ENCODE data around the gene NEFH.

NEFH gene

DNA sequence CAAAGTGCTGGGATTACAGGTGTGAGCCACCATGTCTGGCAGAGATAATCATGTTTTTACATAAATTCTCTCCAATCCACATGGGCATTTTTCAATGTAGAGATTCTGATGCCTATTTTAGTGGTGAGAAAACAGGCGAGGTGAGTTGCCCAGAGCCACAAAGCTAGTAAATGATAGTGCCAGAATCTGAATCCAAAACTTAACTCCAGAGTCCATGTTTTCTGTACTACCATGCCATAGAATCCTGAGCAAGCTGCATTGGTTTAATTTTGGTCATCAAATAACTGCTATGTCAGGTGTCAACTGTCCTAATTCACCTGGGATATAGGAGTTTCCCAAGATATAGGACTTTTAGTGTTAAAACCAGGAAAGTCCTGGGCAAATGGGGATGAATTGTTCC lies 13.6 kb downstream of the NEFH start:
- no peak for DNase-seq (ENCODE audit: low read depth)

DNA sequence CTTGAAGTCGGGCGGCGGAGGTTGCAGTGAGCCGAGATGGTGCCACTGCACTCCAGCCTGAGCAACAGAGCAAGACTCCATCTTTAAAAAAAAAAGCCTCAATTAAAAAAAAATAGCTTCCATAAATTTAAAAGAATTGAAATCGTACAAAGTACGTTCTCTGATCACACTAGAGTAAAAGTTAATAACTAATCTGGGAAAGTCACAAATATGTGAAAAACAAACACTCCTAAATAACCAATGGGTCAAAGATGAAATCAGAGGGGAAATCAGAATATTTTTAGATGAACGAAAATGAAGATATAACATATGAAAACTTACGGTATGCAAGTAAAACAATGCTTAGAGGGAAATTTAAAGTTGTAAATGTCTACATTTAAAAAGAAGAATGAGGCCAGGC lies 19.8 kb downstream of the NEFH start:
- no peak for DNase-seq (ENCODE audit: low read depth)

DNA sequence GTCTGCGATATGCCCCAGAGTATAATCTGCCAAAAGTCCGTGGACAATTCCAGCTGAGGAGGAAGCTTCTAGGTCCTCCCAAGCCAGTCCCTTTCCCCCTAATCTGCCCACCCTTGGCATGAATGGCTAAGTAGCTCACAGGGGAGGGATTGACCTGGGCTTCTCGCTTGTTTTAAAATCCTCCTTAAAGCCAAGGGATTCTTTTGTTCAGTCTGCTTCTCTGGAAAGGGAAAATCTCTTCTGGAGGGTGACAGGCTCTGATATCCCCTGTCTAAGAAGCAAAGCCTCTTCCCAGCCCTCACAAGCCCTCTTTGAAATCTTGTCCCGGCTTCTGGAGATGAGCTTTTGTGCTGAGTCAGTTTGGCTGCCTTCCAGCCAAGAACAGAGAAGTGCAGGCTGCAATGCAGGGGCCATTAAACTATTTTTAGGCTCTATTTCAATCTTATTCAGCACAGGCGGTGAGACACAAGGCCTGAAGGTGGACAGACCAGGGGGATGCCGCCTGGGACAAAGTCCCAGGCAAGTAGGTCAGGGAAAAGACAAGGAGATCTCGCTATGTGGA lies 23.9 kb downstream of the NEFH start:
- DNase-seq (ENCODE audit: low read depth), result no peak

DNA sequence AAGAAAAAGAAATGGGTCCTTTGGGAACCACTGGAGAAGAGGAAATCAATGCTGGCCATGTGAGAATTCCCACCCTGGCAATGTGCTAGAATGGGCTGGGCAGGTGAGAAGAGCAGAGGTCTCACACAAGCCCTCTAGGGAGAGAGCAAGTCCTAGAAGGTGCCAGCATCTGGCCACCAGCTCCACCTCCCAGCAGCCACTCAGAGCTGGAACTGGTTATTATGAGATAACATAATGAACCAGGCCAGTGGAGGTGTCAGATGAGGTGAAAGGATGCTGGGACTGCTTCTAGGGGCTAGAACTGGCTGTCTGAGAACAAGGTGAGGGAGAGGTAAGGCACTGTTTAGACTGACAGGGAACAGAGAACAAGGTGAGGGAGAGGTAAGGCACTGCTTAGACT lies 29.3 kb downstream of the NEFH start:
- no peak for DNase-seq (ENCODE audit: low read depth)

DNA sequence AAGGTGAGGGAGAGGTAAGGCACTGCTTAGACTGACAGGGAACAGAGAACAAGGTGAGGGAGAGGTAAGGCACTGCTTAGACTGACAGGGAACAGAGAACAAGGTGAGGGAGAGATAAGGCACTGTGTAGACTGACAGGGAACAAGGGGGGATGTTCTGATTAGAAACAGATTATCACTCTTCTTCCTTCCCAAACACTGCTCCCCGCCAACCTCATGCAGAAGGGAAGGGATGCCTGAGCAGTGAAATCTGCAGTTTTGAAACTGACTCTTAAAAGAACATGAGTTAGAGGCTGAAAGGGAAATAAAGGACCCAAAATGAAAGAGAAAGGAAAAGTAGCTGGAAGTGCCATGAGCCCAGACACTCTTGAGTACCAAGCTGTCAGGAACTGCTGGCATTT lies 29.8 kb downstream of the NEFH start:
- DNase-seq (ENCODE audit: low read depth), result no peak

DNA sequence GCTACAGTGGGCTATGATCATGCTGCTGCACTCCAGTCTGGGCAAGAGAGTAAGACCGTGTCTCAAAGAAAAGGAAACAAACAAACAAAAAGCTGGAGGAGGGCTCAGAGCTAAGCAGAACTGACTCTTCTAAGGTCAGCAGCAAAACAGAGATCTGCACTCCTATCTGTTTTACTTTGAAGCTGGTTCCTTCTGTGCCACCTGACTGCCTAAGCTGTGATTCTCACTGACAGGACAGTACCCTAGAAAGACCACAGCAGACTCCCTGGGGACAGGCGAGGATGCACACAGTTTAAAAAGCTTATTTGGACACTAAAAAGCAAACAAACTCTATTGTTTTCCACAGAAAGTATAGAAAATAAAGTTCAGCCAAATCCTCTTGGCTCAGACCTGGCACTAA lies 30.5 kb downstream of the NEFH start:
- no peak for DNase-seq (ENCODE audit: low read depth)

DNA sequence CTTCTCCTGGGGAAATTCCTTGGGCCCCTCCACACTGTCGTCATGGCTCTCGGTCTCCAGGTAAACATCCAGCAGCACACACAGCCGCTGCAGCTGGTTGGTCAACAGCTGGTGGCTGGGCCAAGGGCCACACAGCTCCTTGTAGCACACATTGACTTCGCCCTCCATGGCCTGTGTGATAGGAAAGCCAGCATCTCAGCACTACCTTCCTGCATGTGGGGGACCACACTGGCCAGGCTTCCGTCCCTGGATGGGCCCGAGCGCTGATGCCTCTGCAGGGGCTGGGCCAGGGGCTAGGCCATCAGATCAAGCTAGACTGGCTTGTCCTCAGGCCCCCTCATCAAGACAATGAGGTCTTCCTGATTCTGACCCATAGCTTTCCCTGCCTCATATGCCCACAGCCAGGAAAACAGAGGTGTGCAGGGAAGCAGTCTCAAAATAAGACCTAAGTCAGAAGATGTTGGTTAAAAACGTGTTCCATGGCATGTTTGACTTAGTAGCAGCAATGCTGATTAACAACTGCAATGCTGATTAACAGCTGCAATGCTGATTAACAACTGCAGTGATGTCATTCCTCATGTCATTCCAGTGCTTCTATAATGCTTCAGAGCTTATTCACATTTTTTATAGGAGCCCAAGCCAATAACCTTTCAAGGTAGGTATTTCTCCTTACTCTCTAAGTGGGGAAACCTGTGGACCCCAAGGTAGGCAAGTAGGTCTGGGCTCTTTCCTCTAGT lies 31.3 kb downstream of the NEFH start:
- DNase-seq (ENCODE audit: low read depth), result no peak

DNA sequence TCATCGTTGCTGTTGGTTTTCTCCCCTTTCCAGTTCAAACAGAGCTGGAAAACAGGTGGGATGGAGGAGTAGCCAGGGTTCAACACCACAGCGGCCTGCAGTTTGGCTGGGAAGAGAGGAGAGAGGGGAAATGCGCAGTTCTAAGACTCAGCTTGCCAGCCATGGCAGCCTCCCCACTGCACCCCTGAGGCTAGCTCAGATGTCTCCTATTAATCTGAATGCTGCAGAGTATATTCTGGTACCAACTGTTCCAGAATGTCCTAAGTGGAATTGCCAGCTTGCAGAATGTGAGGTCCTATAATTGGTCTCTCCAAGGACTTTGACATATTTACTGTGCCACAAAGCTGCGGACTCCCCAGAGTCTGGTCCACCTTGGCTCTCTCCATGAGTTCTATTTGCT lies 32.0 kb downstream of the NEFH start:
- no peak for DNase-seq (ENCODE audit: low read depth)

DNA sequence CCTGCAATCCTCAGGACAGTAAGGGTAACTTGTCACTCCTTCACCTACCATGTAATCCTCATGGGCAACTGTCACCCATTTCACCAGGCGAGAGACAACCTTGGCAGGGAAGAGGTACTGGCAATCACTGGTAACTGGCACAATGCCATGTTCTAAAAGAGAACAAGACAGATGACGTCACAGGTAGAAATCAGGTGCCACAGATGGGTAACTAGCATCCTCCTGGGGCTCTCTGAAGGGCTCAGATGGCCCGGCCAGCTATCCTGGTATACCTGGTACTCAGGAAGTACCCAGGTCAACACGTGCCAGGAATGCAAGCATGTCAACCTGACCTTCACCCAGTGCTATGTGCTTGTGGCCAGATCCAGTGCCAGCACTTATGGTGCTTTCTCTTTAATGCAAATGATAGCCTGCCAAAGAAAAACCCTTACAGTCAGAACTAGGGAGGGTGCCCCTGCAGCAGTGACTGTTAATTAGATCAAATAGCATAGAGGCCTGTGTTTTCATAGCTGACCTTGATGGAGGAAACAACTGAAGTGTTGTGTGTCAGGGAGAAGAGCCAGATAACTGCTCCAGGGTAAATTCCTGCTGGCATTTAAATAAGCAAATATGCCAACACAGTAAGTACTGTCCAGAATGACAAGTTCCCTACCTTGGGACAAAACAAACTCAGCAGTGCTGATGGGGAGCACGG lies 37.3 kb downstream of the NEFH start:
- no peak for DNase-seq (ENCODE audit: low read depth)

DNA sequence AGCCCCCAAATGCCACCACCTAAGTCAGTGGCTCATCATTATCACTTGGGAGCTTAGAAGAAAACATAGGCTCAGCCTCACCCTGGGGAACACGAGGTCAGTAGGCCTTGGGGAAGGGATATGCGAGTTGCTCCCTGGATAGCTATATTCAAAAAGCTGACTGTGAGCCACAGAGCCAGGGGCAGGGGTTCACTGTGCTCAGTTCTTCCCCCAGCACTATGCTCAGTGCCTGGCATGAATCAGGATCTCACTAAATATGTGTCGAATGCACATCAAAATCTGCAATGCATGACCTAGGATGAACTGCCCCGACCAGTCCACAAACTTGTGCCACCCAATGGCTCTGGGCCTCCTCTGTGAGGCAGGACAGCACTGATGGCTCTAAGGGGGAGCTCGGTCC lies 38.4 kb downstream of the NEFH start:
- no peak for DNase-seq (ENCODE audit: low read depth)

DNA sequence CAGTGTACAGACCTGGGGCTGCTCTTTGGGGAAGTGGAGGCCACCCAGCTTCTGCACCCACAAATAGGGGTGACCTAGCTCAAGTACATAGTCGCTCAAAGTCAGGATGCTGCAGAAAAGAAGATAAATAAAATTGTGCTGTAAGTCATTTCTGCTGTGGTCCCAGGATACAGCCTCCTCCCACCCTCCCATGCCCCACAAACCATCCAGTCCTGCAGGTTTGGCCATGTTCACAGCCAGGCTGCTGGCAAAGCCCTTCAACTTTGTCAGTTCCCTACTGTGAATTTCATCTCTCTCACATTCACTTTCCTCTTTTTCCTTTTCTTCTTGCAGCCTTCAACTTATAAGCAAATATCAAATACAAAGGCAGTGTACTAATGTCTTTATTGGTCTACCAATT lies 40.0 kb downstream of the NEFH start:
- no peak for DNase-seq (ENCODE audit: low read depth)

DNA sequence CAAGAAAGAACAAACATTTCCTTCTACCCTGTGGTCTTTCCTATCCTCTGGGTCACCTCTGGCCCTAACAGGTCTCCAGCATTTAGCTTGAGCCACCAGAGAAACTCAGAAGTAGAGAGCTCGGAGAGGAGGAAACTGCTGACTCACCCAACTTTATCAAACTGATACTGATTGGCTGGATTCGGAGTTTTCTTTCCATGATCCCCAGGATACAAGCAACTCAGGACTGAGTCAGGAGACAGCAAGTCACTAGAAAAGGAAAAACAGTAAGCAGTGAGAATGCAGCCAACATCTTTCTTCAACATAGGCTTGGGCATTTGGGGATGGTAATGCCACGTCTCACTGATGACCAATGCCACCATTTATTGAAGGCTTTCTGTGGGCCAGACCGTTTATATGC lies 40.8 kb downstream of the NEFH start:
- DNase-seq (ENCODE audit: low read depth), result no peak

DNA sequence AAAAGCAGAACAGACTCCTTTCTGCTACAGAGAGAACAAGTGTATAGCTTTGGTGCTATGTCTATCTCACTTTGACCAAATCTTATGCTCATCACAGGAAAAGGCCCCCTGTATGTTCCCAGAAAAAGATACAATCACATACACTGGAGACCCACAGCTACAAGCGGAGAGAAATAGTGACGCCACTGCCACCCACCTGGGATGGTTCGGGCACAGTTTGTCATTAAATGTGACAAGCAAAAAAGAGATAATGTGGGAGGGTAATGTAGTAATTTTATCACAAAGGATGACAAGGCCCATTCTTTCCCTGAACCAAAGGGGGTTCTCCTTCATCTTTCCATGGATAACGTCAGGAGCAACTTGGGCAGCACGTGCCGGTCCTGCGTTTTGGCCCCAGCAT lies 41.5 kb downstream of the NEFH start:
- no peak for DNase-seq (ENCODE audit: low read depth)

DNA sequence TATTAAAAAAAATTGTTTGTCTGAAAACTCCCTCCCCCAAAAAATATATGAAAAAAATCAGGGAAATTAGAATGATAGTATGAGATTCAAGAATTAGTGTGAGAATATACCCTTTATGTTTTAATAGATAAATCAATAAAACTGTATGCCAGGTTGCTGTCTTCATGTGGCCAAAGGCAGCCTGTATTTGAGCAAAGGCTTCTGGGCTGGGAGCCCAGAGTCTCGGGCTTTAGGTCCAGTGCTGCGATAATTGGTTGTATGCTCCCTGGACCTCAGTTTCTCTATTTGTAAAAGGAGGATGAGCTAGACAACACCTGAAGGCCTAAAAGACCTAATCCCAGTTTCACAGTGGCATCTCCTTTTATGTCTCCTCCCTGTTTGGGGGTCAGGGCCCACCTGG lies 43.7 kb downstream of the NEFH start:
- DNase-seq (ENCODE audit: low read depth), result no peak

DNA sequence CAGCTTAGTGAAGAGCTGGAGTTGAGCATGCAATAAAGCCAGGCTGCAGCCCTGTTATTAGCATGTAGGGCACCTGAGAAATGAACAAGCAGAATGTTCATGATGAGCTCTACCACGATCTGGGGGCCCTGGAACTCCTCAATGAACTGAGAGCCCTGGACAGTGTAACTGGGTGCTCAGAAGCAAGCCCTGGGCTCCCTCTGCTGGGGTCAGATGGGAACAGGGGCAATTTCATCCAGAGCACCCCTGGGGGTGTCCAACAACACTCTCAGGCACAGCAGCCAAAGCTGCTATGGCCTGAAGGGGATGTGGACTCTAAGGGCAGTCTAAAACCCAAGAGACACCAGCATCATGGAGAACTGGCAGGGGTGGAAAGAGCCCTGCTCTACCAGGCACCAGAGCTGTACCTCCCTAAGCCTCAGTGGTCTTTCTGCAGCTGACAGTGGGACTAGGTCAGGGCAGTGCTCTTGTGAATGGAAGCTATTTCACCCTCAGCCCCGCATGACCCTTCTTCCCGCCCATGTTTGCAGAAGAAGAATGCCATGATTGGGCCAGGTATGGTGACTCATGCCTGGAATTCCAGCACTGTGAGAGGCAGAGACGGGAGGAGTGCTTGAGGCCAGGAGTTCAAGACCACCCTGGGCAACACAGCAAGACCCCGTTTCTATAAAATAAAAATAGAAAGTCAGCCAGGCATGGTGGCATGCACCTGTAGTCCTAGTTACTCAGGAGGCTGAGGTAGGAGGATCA lies 44.6 kb downstream of the NEFH start:
- no peak for DNase-seq (ENCODE audit: low read depth)

DNA sequence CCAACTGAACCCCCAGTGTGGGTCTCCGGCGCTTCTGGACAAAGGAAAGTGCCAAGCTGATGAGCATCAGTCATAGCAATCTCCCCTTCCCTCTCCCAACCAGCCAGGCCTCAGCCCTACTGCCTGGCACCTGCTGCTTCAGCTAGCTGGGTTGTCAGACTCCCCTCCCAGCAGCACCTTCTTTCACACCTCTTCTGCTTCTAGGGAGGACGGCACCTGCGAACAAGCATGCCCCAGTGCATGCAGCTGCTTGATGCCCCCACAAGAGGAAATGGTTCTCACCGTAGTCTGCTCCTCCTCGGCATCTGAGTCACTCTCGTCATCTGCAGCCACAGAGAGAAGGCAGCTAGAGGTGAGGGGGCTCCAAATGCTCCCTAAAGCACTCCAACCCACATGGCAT lies 48.1 kb downstream of the NEFH start:
- DNase-seq (ENCODE audit: low read depth), result no peak

DNA sequence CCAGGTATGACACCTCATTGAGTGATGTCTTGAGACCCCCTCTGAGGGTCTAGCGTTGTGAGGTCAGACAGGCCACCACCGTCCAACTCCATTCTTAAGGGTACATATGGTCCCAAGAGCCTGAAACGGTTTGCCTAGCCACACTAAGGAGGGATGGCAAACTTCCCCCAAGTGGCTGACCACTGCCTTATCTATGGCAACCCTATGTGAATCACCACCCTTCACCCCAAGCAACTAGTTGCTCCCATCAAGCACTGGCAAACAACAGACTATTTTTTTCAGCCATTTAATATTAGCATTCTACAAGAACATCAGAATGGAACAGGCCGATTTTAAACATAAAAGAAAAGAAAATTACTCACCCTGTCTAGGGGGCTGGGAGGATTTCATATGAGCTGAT lies 50.7 kb downstream of the NEFH start:
- DNase-seq (ENCODE audit: low read depth), result no peak

DNA sequence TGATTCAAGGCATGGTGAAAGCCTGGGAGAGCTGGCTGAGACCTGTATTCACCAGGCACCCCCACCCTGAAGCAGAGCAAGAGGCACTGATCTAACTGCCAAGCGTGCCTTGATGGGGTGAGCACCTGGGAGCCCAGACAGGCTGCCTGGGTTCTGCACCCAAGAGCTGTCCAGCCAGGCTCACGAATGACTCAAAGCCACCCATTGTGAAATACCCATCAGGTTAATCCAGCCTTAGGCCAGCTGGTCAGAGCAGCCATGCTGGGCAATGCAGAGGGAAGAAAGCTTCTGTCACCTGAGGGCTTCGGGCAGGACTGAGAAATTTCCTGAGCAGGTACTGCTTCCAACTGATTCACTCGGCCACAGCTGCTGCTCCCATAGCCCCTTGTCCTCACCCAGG lies 51.4 kb downstream of the NEFH start:
- no peak for DNase-seq (ENCODE audit: low read depth)

DNA sequence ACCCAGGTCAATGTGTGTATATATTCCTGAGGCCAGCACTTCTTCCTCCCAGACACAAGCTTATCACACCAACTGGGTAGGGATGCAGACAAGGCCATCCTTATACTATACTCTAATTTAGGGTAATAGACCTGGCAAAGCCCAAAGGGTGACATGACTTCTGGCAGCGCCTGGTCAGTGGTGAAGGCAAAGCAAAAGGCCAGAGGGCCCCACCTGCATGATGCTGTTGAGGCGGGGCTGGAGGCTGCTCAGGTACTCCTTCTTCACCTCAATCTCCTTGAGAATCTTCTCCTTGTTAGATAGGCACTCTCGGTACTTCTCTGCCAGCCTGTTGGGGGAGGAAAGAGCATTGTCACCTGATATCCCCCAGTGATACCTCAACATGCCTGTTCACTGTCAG lies 56.4 kb downstream of the NEFH start:
- no peak for DNase-seq (ENCODE audit: low read depth)

DNA sequence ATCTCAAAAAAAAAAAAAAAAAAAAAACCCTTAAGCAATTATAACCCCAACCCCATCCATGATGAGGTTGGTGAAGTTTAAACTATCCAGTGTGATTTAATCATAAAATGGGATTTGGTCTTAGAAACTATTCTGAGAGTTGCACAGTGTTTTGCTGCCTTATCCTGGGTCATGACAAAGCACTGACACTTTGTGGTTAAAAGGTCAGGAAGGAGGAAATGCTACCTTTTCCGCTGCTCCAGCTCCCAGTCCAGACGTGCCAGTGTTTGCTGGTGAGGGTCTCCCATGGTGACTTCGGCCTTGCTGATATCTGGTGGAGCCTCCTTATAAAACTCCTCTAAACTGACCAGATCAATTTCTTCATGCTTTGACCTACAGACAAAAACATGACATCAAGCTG lies 59.1 kb downstream of the NEFH start:
- DNase-seq (ENCODE audit: low read depth), result no peak

All from activated T-helper 9 cell treated with anti-CD3 and anti-CD28 coated beads, Interleukin-2, amount 50 U/mL, for 16 hours (primary cell).